Measurements from ENCODE around the gene ITIH1. TPM values are rescaled to one million over a fixed set of nuclear protein-coding genes. Genes with fewer than 3 reads are reported as not detected.

ITIH1 gene
- total and polyA plus RNA-seq, 11 donors, result 0.04 to 0.23 (median 0.21) TPM; not detected in 8

GRCh38 chr3:52763466-52763865, 13.9 kb upstream of the ITIH1 start:
- intact Hi-C loops (cut with DNase I), result no loop called here
- WGBS, 4 donors, result 58 to 76% (median 70%) methylated on average over 2 of the region's 2 CpGs

GRCh38 chr3:52769786-52770455, 7.5 kb upstream of the ITIH1 start:
- ATAC-seq (no peak), DNase-seq (no peak)
- H3K27me3 ChIP-seq, result no peaks in the 10 kb centered on the region
- peaks cover 0 to 36% (median 24%) of the 10 kb centered on the region in 9 donors for H3K36me3 ChIP-seq
- no peaks in the 10 kb centered on the region for H3K9me3 ChIP-seq
- peaks cover 0 to 21% (median 10%) of the 10 kb centered on the region in 12 donors for H3K4me1 ChIP-seq
- 20 to 27% (median 20%) methylated on average over 13 of the region's 13 CpGs for WGBS, 4 donors
- H3K27ac ChIP-seq, result peak overlapping the region in 7 of 12 donors; percentile 71 to 92 (median 82)
- intact Hi-C loops (cut with DNase I), result loop anchor here in 5 of 10 donors (5.0 to 10.0 kb wide), 6 partner anchors 62 to 305 kb away; partner anchors contain the start of genes ITIH4 (in 1 of the 5), MUSTN1 (in 1 of the 5) and STIMATE (in 1 of the 5)
- H3K4me3 ChIP-seq, result peak overlapping the region; percentile 69 to 96 (median 88)
- TF ChIP-seq, protein P1, sequence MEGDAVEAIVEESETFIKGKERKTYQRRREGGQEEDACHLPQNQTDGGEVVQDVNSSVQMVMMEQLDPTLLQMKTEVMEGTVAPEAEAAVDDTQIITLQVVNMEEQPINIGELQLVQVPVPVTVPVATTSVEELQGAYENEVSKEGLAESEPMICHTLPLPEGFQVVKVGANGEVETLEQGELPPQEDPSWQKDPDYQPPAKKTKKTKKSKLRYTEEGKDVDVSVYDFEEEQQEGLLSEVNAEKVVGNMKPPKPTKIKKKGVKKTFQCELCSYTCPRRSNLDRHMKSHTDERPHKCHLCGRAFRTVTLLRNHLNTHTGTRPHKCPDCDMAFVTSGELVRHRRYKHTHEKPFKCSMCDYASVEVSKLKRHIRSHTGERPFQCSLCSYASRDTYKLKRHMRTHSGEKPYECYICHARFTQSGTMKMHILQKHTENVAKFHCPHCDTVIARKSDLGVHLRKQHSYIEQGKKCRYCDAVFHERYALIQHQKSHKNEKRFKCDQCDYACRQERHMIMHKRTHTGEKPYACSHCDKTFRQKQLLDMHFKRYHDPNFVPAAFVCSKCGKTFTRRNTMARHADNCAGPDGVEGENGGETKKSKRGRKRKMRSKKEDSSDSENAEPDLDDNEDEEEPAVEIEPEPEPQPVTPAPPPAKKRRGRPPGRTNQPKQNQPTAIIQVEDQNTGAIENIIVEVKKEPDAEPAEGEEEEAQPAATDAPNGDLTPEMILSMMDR (IDR thresholded peaks at IDR 0.05), result no peak
- no peak for TF ChIP-seq POLR2A (IDR thresholded peaks at IDR 0.05)

More at GRCh38 chr3:52763466-52763865, 13.9 kb upstream of the ITIH1 start:
- H3K27ac ChIP-seq, result peak overlapping the region in 3 of 12 donors; percentile 18 to 86 (median 56)
- TF ChIP-seq, protein P1 (IDR thresholded peaks at IDR 0.05), result no peak
- no peak for TF ChIP-seq POLR2A (IDR thresholded peaks at IDR 0.05)
- H3K9me3 ChIP-seq, result no peaks in the 10 kb centered on the region
- ATAC-seq, result peak in 2 of 4 donors; percentile 78 to 83
- no peak overlapping the region for H3K4me3 ChIP-seq
- DNase-seq, result no peak
- H3K36me3 ChIP-seq, result peaks cover 3 to 100% (median 85%) of the 10 kb centered on the region in 9 donors
- H3K27me3 ChIP-seq, result no peaks in the 10 kb centered on the region
- peaks cover 0 to 22% (median 6%) of the 10 kb centered on the region in 12 donors for H3K4me1 ChIP-seq

DNA sequence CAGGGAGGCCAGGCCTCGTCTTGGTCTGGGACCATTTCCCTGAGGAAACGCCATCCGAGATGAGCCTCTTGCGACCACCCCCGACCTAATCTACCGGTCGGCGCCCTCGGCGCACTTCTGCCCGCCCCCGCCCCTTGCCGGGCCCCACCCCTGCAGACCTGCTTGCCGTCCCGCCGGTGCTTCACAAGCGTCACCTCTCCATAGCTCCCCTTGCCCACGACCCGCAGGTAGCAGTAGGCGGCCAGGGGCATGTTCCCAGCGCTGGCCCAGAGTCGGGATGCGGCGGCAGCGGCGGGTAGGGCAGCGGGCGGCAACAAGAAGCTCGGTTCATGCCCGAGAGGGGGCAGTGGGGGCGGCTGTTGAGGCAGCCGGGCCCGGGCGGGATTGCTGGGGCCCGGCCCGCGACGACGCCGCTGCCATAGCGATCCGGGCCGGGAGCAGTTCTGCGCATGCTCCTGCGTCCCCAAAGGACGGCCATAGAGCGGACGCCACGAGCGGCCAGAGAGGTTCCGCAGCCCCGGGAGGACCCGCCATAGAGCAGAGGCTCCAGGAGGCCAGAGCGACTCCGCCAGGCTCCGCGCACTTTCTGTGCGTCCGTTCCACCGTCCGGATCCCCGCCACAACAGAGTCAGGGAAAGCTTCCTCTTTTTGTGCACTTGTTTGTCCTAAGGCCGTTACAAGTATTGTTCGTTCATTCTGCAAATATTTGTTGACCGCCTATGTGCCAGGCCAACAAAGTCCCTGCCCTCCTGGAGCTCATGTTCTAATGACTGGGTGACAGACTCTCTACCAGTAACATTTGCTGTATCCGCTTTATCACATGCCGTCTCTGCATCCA, 6.7 kb upstream of the ITIH1 start, which contains the start of gene NEK4:
Gene NEK4, minus strand, starts transcription at position 445 of the 838 bp plus-strand sequence. Its CDS starts 194 bp downstream, at position 251.
- TF ChIP-seq, protein P1 (IDR thresholded peaks at IDR 0.05), result peak in 1 of 12 donors; percentile 14
- TF ChIP-seq POLR2A (IDR thresholded peaks at IDR 0.05), result peak in 1 of 2 donors; percentile 78
- Histone ChIP-seq H3K4me3 (peak within 1 kb of the TSS; percentile 69 to 96 (median 88)), H3K9me3 (no peaks in the 10 kb centered on the region), H3K27ac (peak within 1 kb of the TSS; percentile 35 to 92 (median 80)), H3K27me3 (no peaks in the 10 kb centered on the region), H3K4me1 (peaks cover 0 to 29% (median 12%) of the 10 kb centered on the region in 12 donors), H3K36me3 (peaks cover 0 to 28% (median 16%) of the 10 kb centered on the region in 9 donors)
- ATAC-seq (peak; percentile 99 to 100 (median 100)), DNase-seq (peak; percentile 93 to 98 (median 96))
- intact Hi-C loops (cut with DNase I), result loop anchor here in 5 of 10 donors (5.0 to 10.0 kb wide), 6 partner anchors 62 to 304 kb away; partner anchors contain the start of genes ITIH4 (in 1 of the 5), MUSTN1 (in 1 of the 5) and STIMATE (in 1 of the 5)
- WGBS, 4 donors, result 0 to 1% (median 0%) methylated on average over 23 to 67 of the region's 67 CpGs
